Breast epithelium (tissue), 3 donors: ENCODE results near the gene PDE4D.

Experiments
- CTCF ChIP-seq, 3 donors: fragments of 450-650 bp; IDR thresholded peaks; one replicate each; pipeline ENCODE4 v1.5.1; 2016 to 2017; ENCODE audit warnings: antibody characterized with exemption in 3 of 3, mild to moderate bottlenecking in 3 of 3, moderate library complexity in 3 of 3
- POLR2A ChIP-seq: fragments of 450-650 bp; IDR thresholded peaks from one replicate; pipeline ENCODE4 v1.6.1; 2016; ENCODE audit warnings: antibody characterized with exemption, mild to moderate bottlenecking, moderate library complexity

- TF ChIP-seq POLR2A = no peak
- no peak for TF ChIP-seq CTCF (IDR thresholded peaks at IDR 0.05)
Observed at GRCh38 chr5:59845730-59846129, 47.8 kb downstream of the PDE4D start.
